Pericardium fibroblast (primary cell): ENCODE data around the gene KIF22. TPM values are rescaled to one million over a fixed set of nuclear protein-coding genes. Genes with fewer than 3 reads are reported as not detected.

Source experiments
- total RNA-seq: library from RNA; depleted of rRNA; stranded (reverse); fragments of >200 nt; gene quantifications from 2 replicates; pipeline ENCODE4 v1.2.3, GENCODE V29; 2015

Gene KIF22
- 13.1 and 22.6 TPM in 2 replicates for total RNA-seq

GRCh38 chr16:29790183-29790948 lies at the start of gene KIF22:
Gene KIF22 (plus strand): TSS chr16:29790751. CDS start chr16:29790760, 9 bp downstream.

GRCh38 chr16:29745853-29746345 lies 44.7 kb upstream of the KIF22 start, which contains the start of gene C16orf54:
Gene C16orf54 (minus strand): TSS chr16:29745990. CDS start chr16:29744951, 1,039 bp downstream.

GRCh38 chr16:29777576-29778350 lies 12.8 kb upstream of the KIF22 start, which contains the start of gene ZG16:
Gene ZG16 (plus strand): TSS chr16:29778256. CDS start chr16:29779267, 1,011 bp downstream.

GRCh38 chr16:29806099-29806579 lies 15.6 kb downstream of the KIF22 start, which contains the start of gene MAZ:
Gene MAZ (plus strand): TSS chr16:29806529. CDS start chr16:29806702, 173 bp downstream.

GRCh38 chr16:29811896-29812665 lies 21.5 kb downstream of the KIF22 start, which contains the start of gene PRRT2:
Gene PRRT2 (plus strand): TSS chr16:29812193. CDS start chr16:29813055, 862 bp downstream.

GRCh38 chr16:29815793-29816693 lies 25.5 kb downstream of the KIF22 start, which contains the start of gene PAGR1:
Gene PAGR1 (plus strand): TSS chr16:29816152. CDS start chr16:29816526, 374 bp downstream.

GRCh38 chr16:29820271-29820701 lies 29.7 kb downstream of the KIF22 start, which contains the start of gene MVP:
Gene MVP (plus strand): TSS chr16:29820462. CDS start chr16:29830550, 10,088 bp downstream.

Other genes starting within 250 kb of the KIF22 start
- gene SPN, start 127.5 kb upstream of the KIF22 start, total RNA-seq = not detected in 2 replicates
- 76.7 and 105 TPM in 2 replicates for gene QPRT, start 111.6 kb upstream of the KIF22 start, total RNA-seq
- gene C16orf54, start 44.8 kb upstream of the KIF22 start, total RNA-seq = not detected in 2 replicates
- not detected in 2 replicates for gene ZG16, start 12.5 kb upstream of the KIF22 start, total RNA-seq
- 173 and 200 TPM in 2 replicates for gene MAZ, start 15.8 kb downstream of the KIF22 start, total RNA-seq
- 0.82 and 2.5 TPM in 2 replicates for gene PRRT2, start 21.4 kb downstream of the KIF22 start, total RNA-seq
- 19.0 and 28.3 TPM in 2 replicates for gene PAGR1, start 25.4 kb downstream of the KIF22 start, total RNA-seq
- gene MVP, start 29.7 kb downstream of the KIF22 start, total RNA-seq = 179 and 195 TPM in 2 replicates
- 107 and 108 TPM in 2 replicates for gene CDIPT, start 72.5 kb downstream of the KIF22 start, total RNA-seq
- gene SEZ6L2, start 108.8 kb downstream of the KIF22 start, total RNA-seq = 26.8 and 30.0 TPM in 2 replicates
- 11.7 and 20.4 TPM in 2 replicates for gene ASPHD1, start 109.7 kb downstream of the KIF22 start, total RNA-seq
- gene KCTD13, start 135.5 kb downstream of the KIF22 start, total RNA-seq = 6.2 and 10.0 TPM in 2 replicates
- gene TMEM219, start 171.3 kb downstream of the KIF22 start, total RNA-seq = 92.3 and 112 TPM in 2 replicates
- gene TAOK2, start 183.1 kb downstream of the KIF22 start, total RNA-seq = 31.2 and 44.5 TPM in 2 replicates
- gene HIRIP3, start 204.9 kb downstream of the KIF22 start, total RNA-seq = 7.6 and 8.3 TPM in 2 replicates
- gene INO80E, start 205.5 kb downstream of the KIF22 start, total RNA-seq = 28.7 and 33.6 TPM in 2 replicates
- 0.60 TPM in 1 of 2 replicates, not detected in the other for gene DOC2A, start 220.3 kb downstream of the KIF22 start, total RNA-seq
- not detected in 2 replicates for gene C16orf92, start 232.4 kb downstream of the KIF22 start, total RNA-seq
- gene TLCD3B, start 240.5 kb downstream of the KIF22 start, total RNA-seq = not detected in 2 replicates